Dendritic cell treated with granulocyte-macrophage colony-stimulating factor and Interleukin-4, amounts not matched to agents 40 ng/mL and 50 ng/mL, for 4 days (primary cell): Measurements from ENCODE around the gene TNFRSF13B.

Experiments used
- H3K27ac Mint-ChIP-seq: one replicate; pipeline ENCODE4 v1.8.0; 2022; ENCODE audit warnings: mild to moderate bottlenecking, mixed read lengths
- H3K27me3 Mint-ChIP-seq: one replicate; pipeline ENCODE4 v1.8.0; 2022; ENCODE audit warnings: mild to moderate bottlenecking, mixed read lengths
- H3K36me3 Mint-ChIP-seq: one replicate; pipeline ENCODE4 v1.8.0; 2022; ENCODE audit warnings: low read depth, mixed read lengths
- H3K4me1 Mint-ChIP-seq: one replicate; pipeline ENCODE4 v1.8.0; 2022; ENCODE audit warnings: low read depth, mixed read lengths
- H3K4me3 Mint-ChIP-seq: one replicate; pipeline ENCODE4 v1.8.0; 2022; ENCODE audit warnings: mild to moderate bottlenecking, moderate library complexity, mixed read lengths
- H3K9me3 Mint-ChIP-seq: one replicate; pipeline ENCODE4 v1.8.0; 2022; ENCODE audit warnings: mixed read lengths
- intact Hi-C: fragments of 100-400 bp; cut with micrococcal nuclease; formaldehyde crosslinking; loops from one replicate; pipeline ENCODE4 v1.15.0; 2022

TNFRSF13B gene

GRCh38 chr17:16937431-16937830 is 34.5 kb downstream of the TNFRSF13B start:
- H3K9me3 Mint-ChIP-seq = no peaks in the 10 kb centered on the region
- no peaks in the 10 kb centered on the region for H3K36me3 Mint-ChIP-seq
- H3K27me3 Mint-ChIP-seq = peaks cover 16% of the 10 kb centered on the region
- H3K4me3 Mint-ChIP-seq = no peak overlapping the region
- intact Hi-C loops = no loop called here
- H3K4me1 Mint-ChIP-seq = no peaks in the 10 kb centered on the region
- no peak overlapping the region for H3K27ac Mint-ChIP-seq

DNA sequence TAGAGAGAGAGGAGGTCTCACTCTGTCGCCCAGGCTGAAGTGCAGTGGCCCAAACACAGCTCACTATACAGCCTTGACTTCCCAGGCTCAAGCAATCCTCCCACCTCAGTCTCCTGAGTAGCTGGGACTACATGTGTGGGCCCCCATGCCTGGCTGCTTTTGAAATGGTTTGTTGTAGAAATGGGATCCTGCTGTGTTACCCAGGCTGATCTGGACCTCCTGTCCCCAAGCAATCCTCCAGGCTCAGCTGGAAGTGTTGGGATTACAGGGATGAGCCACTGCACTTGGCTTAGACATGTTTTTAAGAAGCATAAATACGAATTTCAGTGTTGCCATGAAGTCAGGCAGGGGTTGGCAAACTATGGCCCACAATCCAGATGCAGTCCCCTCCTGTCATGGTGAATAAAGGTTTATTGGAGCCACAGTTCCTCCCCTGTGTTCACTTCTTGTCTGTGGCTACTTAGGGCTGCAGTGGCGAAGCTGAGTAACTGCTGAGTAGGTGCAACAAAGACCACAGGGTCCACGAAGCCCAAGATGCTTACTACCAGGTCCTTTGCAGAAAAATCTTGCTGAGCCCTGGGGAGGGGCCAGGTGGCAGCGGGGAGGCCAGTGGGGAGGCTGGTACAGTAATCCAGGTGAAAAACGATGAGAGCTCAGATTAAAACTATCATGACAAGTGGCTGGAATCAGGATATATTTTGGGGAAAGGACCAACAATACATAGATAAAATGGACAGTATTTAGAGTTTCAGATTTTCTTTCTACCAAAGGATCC is 35.2 kb downstream of the TNFRSF13B start:
- no peaks in the 10 kb centered on the region for H3K4me1 Mint-ChIP-seq
- no peaks in the 10 kb centered on the region for H3K9me3 Mint-ChIP-seq
- H3K36me3 Mint-ChIP-seq = no peaks in the 10 kb centered on the region
- intact Hi-C loops = no loop called here
- peaks cover 16% of the 10 kb centered on the region for H3K27me3 Mint-ChIP-seq
- no peak overlapping the region for H3K27ac Mint-ChIP-seq
- H3K4me3 Mint-ChIP-seq = no peak overlapping the region

DNA sequence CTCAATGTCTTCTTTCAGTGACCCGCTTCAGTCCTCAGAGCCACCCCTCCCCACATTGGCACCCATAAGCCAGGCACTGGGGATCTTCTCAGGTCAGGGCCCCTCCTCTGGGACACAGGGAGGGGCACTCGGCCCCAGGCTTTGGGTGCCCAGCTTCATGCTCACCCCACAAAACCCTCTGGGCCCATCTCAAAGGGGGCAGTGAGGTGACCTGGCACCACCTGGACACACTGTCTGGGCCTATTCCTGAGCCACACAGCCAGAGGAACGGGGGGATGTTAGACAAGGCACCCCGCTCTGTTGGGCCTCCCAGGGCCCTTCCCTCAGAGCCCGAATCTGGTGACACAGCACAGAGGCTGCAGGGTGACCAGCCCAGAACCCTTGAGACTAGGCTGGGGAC is 36.1 kb downstream of the TNFRSF13B start:
- H3K4me3 Mint-ChIP-seq = no peak overlapping the region
- no peaks in the 10 kb centered on the region for H3K4me1 Mint-ChIP-seq
- intact Hi-C loops = no loop called here
- peaks cover 17% of the 10 kb centered on the region for H3K27me3 Mint-ChIP-seq
- H3K27ac Mint-ChIP-seq = no peak overlapping the region
- no peaks in the 10 kb centered on the region for H3K36me3 Mint-ChIP-seq
- H3K9me3 Mint-ChIP-seq = no peaks in the 10 kb centered on the region

GRCh38 chr17:16935241-16935663 is 36.7 kb downstream of the TNFRSF13B start:
- Mint-ChIP-seq H3K4me1 (no peaks in the 10 kb centered on the region), H3K27ac (no peak overlapping the region), H3K36me3 (no peaks in the 10 kb centered on the region), H3K9me3 (no peaks in the 10 kb centered on the region), H3K4me3 (no peak overlapping the region), H3K27me3 (peaks cover 18% of the 10 kb centered on the region)
- intact Hi-C loops = no loop called here

DNA sequence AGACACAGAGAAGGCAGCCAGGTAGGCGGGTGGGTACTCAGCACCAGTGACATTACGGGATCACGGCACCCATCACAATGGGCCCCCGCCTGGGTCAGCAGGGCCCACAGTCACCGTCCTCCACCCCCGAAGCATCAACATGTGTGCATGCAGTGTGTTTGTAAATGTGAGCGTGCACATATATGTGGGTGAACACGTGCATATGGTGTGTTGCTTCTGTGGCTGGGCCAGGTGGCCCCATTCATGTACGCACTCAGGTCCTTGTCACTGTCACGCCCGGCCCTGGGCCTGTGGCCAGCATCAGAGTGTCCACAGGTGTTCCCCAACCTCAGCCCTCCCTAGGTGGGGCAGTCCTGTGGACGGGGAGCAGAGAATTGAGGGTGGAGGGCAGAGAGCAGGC is 37.1 kb downstream of the TNFRSF13B start:
- intact Hi-C loops = no loop called here
- Mint-ChIP-seq H3K4me1 (no peaks in the 10 kb centered on the region), H3K27me3 (peaks cover 18% of the 10 kb centered on the region), H3K9me3 (no peaks in the 10 kb centered on the region), H3K27ac (no peak overlapping the region), H3K4me3 (no peak overlapping the region), H3K36me3 (no peaks in the 10 kb centered on the region)

DNA sequence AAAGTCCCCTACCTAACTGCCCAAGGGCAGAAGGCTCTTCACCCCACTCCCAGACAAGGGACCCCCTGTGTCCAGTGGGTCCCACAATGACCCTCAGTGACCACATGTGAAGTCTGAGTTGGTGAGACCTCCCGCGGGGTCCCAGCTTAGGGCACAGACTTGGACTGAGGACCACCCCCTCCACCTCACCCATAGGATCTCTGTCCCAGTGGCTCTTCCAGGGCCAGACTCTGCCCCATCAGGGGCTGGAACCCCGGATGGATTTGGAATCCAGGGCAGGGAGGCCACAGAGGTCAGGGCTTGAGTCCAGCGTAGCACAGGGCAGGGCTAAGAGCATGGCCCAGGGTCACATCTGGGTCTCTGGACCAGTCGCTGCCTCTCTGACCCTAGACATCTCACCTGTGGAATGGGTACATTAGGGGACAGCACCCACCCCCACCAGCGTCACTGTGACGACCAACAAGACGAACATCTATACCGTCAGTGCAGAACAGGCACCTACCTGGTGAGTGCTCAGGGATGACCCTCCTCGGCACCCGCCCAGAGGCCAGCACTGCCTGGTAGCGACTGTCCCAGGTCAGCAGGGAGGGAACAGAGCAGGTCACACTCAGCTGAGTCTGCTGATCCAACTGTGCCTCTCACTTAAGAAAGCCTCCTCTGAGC is 37.7 kb downstream of the TNFRSF13B start:
- Mint-ChIP-seq H3K9me3 (no peaks in the 10 kb centered on the region), H3K27ac (no peak overlapping the region), H3K4me1 (peaks cover 4% of the 10 kb centered on the region), H3K4me3 (no peak overlapping the region), H3K36me3 (no peaks in the 10 kb centered on the region), H3K27me3 (peaks cover 14% of the 10 kb centered on the region)
- intact Hi-C loops = no loop called here

- peaks cover 12% of the 10 kb centered on the region for H3K4me1 Mint-ChIP-seq
- intact Hi-C loops = no loop called here
- H3K27me3 Mint-ChIP-seq = peaks cover 8% of the 10 kb centered on the region
- no peak overlapping the region for H3K4me3 Mint-ChIP-seq
- H3K9me3 Mint-ChIP-seq = no peaks in the 10 kb centered on the region
- H3K36me3 Mint-ChIP-seq = no peaks in the 10 kb centered on the region
- no peak overlapping the region for H3K27ac Mint-ChIP-seq
These were observed 38.4 kb downstream of the TNFRSF13B start for GRCh38 chr17:16933317-16934132.

DNA sequence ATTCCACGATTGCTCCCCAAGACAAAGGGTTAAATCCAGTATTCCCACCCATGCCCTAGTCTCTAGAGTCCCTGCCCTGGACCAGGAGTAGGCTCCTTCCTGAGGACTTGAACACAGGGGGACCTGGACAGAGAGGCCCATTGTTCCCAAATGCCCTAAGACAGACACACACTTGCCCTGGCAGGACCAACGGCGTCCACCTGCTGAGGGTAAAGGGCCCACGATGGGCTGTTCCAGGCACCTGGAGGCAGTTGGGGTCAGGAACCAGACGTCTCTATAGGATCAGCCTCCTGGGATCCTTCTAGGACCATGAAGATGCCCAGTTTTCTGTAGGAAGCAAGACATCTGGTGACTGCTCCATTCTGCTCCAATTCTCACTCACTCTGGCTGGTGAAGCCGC is 39.3 kb downstream of the TNFRSF13B start:
- H3K36me3 Mint-ChIP-seq = no peaks in the 10 kb centered on the region
- H3K9me3 Mint-ChIP-seq = no peaks in the 10 kb centered on the region
- intact Hi-C loops = no loop called here
- peaks cover 15% of the 10 kb centered on the region for H3K4me1 Mint-ChIP-seq
- peaks cover 5% of the 10 kb centered on the region for H3K27me3 Mint-ChIP-seq
- no peak overlapping the region for H3K27ac Mint-ChIP-seq
- H3K4me3 Mint-ChIP-seq = no peak overlapping the region

- Mint-ChIP-seq H3K4me3 (no peak overlapping the region), H3K27me3 (peaks cover 5% of the 10 kb centered on the region), H3K9me3 (no peaks in the 10 kb centered on the region), H3K4me1 (peaks cover 15% of the 10 kb centered on the region), H3K36me3 (no peaks in the 10 kb centered on the region), H3K27ac (peak overlapping the region; percentile 50)
- intact Hi-C loops = no loop called here
These were observed 39.8 kb downstream of the TNFRSF13B start for GRCh38 chr17:16932156-16932555.

- peaks cover 4% of the 10 kb centered on the region for H3K27me3 Mint-ChIP-seq
- H3K27ac Mint-ChIP-seq = peak overlapping the region; percentile 50
- H3K4me3 Mint-ChIP-seq = no peak overlapping the region
- peaks cover 15% of the 10 kb centered on the region for H3K4me1 Mint-ChIP-seq
- no peaks in the 10 kb centered on the region for H3K9me3 Mint-ChIP-seq
- H3K36me3 Mint-ChIP-seq = no peaks in the 10 kb centered on the region
- intact Hi-C loops = no loop called here
These were observed 40.4 kb downstream of the TNFRSF13B start for GRCh38 chr17:16931318-16932060.

- H3K4me3 Mint-ChIP-seq = no peak overlapping the region
- H3K36me3 Mint-ChIP-seq = no peaks in the 10 kb centered on the region
- H3K9me3 Mint-ChIP-seq = no peaks in the 10 kb centered on the region
- H3K4me1 Mint-ChIP-seq = peaks cover 15% of the 10 kb centered on the region
- intact Hi-C loops = no loop called here
- H3K27ac Mint-ChIP-seq = peak overlapping the region; percentile 50
- H3K27me3 Mint-ChIP-seq = peaks cover 3% of the 10 kb centered on the region
These were observed 41.2 kb downstream of the TNFRSF13B start for GRCh38 chr17:16930571-16931317.

DNA sequence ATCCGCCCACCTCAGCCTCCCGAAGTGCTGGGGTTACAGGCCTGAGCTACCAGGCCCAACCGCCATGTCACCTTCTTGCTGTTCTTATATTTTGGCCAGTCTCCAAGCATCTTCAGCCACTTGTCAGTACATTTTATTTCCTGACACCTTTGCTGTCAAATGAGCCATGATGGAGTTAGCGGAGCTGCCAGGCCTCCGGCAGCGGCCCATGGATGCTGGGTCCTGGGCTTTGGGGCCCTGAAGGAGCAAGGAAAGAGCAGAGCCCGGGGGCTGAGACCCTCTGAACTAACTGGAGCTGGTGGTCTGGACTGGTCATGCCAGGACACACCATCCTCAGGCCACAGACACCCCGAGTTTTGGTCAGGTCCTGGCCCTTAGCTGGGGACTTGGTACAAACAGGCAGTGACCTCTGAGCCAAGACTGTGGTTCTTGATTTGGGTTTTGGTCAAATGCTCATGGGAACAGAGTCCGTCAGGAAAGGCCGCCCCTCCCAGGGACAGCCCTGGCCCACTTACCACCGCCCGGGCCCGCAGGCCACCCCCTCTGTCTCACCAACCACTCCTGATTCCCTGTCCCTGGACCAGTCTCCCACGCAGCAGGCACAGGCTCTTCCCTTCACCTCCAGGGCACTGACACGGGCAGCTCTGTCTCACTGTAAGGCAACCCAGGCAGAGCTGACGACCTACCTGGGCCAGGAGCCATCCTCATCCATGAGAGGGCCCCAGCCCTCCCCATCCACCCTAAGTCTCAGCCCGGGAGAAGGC is 42.0 kb downstream of the TNFRSF13B start:
- intact Hi-C loops = no loop called here
- Mint-ChIP-seq H3K36me3 (no peaks in the 10 kb centered on the region), H3K27ac (peak overlapping the region; percentile 50), H3K27me3 (peaks cover 3% of the 10 kb centered on the region), H3K4me1 (peaks cover 15% of the 10 kb centered on the region), H3K9me3 (no peaks in the 10 kb centered on the region), H3K4me3 (no peak overlapping the region)
